Loucy (cell line): ENCODE measurements around the gene HIVEP1.

Source experiments
- CTCF ChIP-seq: fragments of 200-600 bp; sonication (generic); conservative IDR thresholded peaks from 2 replicates; pipeline ENCODE4 v1.5.1; 2014; ENCODE audit warnings: mild to moderate bottlenecking, antibody characterized with exemption, low read length
- EZH2phosphoT487 ChIP-seq: fragments of 200-600 bp; IDR thresholded peaks from 2 replicates; pipeline ENCODE4 v1.6.1; 2018; ENCODE audit warnings: antibody characterized with exemption, mild to moderate bottlenecking, moderate library complexity, borderline replicate concordance

DNA sequence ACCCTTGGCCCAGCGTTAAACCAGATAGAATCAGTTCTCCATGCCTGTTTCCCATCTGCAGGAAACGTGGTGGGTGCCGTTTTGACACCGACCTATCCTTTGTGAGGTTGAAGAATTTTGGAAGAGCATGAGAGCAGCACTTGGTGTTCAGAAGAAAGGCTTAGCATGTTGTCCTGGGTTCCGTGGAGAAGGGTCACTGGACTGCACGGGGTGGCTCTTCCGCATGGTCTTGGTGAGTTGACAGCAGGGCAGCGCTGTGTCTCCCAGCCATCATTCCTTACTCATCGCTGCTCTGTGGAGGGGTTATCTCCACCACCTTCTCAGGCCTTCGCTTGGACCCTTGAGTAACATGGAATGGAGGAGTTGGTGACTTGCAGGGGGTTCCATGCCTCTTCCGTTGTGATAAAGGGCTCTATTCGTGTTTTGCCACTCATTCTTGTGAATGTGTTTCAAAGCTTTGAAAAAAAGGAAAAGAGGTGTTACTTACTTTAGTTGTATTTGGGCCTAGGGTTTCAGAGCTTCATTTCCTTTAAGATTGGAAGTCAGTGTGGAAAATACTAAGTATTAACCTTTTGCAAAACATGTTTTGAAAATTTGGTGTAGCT, 8.2 kb downstream of the HIVEP1 start:
- TF ChIP-seq CTCF (no peak), EZH2phosphoT487 (no peak)
